G401 (cell line): ENCODE data around the gene SLC12A5. TPM values are rescaled to one million over a fixed set of nuclear protein-coding genes. Genes with fewer than 3 reads are reported as not detected.
A peak's percentile ranks its signal among the peaks of the same experiment; 100 is the strongest.
"Not testable (repeated sequence)": the region's sequence is repeated elsewhere in the genome, so short reads cannot be mapped to it uniquely, and the experiment has no call there.

ENCODE experiments used
- DNase-seq: peaks from one replicate; pipeline ENCODE4 v3.0.0-alpha.2; 2015; ENCODE audit warnings: low spot score
- in situ Hi-C: cut with HindIII; loops from 2 replicates; pipeline ENCODE4 v1.10.0; 2016; ENCODE audit warnings: low sequenced_read_pairs, mixed read lengths
- total RNA-seq: library from RNA; depleted of rRNA; stranded (reverse); fragments of >200 nt; shearing (Covaris generic); gene quantifications from 2 replicates; pipeline ENCODE4 v1.2.3, GENCODE V29; 2014; rRNA removed

The SLC12A5 gene
- total RNA-seq, 1 experiment from 2014 or later, result 0.03 TPM

DNA sequence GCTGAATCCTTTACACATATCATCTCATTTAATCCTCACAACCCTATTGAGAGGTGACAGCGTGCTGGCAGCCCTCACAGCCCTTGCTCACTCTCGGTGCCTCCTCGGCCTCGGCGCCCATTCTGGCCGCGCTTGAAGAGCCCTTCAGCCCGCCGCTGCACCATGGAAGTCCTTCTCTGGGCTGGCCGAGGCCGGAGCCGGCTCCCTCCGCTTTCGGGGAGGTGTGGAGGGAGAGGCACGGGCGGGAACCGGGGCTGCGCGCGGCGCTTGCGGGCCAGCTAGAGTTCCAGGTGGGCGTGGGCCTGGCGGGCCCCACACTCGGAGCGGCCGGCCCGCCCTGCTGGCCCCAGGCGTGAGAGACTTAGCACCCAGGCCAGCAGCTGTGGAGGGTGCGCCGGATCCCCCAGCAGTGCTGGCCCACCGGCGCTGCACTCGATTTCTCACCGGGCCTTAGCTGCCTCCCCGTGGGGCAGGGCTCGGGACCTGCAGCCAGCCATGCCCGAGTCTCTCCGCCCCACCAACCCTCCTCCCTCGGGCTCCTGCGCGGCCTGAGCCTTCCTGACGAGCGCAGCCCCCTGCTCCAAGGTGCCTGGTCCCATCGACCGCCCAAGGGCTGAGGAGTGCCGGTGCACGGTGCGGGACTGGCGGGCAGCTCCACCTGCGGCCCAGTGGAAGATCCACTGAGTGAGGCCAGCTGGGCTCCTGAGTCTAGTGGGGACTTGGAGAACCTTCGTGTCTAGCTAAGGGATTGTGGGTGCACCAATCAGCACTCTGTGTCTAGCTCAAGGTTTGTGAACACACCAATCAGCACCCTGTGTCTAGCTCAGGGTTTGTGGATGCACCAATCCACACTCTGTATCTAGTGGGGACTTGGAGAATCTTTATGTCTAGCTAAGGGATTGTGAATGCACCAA is 62.9 kb downstream of the SLC12A5 start:
- DNase-seq, in situ Hi-C loops: not testable (repeated sequence)

DNA sequence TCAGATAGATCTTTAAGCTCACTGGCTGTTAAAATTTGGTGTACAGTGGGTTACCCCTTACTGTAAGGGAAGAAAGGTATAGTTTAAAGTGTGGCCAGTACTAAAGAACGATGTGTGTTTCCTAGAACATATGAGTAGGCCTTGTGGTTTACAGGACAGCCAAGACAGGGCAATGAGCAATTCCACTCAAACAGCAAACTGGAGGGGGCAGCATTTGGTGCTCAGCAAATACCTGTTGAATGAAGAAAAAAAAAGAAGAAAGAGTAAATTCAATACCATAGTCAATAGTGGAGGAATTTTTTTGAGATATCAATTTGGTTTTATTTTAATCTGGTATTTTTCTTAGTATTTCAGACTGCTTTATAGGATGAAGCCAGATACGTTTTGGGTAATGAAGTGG is 64.5 kb downstream of the SLC12A5 start:
- in situ Hi-C loops, result no loop called here
- no peak for DNase-seq

DNA sequence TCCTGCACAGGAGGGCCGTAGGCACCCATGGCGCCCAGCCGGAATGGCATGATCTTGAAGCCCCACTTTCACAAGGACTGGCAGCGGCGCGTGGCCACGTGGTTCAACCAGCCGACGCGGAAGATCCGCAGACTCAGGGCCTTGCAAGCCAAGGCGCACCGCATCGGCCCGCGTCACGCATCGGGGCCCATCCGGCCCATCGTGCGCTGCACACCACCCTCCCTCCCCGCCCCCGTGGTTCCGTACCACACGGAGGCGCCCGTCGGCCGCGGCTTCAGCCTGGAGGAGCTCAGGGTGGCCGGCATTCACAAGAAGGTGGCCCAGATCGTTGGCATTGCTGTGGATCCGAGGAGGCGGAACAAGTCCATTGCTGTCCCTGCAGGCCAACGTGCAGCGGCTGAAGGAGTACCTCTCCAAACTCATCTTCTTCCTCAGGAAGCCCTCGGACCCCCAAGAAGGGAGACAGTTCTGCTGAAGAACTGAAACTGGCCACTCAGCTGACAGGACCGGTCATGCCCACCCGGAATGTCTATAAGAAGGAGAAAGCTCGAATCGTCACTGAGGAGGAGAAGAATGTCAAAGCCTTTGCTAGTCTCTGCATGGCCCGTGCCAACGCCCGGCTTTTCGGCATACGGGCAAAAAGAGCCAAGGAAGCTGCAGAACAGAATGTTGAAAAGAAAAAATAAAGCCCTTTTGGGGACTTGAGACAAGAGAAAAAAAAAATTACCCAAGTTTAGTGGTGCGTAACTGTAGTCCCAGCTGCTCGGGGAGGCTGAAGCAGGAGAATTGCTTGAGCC is 70.7 kb downstream of the SLC12A5 start:
- peak; percentile 79 for DNase-seq
- in situ Hi-C loops, result no loop called here

DNA sequence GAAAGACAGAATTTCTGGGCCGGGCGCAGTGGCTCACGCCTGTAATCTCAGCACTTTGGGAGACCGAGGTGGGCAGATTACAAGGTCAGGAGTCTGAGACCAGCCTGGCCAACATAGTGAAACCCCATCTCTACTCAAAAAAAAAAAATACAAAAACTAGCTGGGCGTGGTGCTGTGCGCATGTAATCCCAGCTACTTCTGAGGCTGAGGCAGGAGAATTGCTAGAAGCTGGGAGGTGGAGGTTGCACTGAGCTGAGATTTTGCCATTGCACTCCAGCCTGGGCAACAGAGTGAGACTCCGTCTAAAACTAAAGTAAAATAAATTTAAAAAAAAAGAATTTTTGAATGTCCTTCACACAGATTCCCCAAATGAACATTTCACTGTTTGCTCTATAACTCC is 71.4 kb downstream of the SLC12A5 start:
- DNase-seq, in situ Hi-C loops: not testable (repeated sequence)

DNA sequence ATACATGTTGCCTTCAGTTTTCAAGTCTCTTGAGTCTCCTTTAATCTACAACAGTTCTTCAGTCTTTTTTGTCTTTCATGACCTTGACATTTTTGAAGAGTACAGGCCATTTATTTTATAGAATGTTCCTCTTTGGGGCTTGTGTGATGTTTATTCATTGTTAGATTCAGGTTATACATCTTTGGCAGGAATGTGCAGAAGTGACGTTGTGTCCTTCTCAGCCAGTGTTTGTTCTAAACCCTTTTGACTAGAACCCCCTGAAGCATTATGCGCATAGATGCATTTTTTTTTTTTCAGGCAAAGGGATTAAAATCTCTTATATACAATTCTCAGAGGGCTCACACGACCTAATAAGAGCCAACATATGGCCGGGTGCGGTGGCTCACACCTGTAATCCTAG is 72.0 kb downstream of the SLC12A5 start:
- no peak for DNase-seq
- in situ Hi-C loops, result no loop called here

DNA sequence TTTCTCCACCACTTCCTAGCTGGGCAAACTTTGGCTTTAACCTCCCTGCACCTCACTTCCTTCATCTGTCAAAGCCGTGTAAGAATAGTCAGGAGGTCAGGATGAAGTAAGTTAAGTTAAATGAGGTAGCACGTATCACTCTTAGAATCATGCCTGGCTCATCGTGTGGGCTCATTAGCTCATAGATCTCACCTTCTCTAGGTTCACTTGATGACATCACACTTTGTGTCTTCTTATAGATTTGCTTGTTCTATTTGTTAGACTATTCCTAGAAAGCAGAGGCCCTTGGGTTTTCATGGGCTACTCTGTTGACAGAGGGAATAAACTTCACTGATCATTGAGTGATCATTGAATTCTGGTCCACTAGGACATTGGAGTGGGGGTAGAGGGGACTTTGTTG is 72.9 kb downstream of the SLC12A5 start:
- no peak for DNase-seq
- in situ Hi-C loops, result no loop called here

DNA sequence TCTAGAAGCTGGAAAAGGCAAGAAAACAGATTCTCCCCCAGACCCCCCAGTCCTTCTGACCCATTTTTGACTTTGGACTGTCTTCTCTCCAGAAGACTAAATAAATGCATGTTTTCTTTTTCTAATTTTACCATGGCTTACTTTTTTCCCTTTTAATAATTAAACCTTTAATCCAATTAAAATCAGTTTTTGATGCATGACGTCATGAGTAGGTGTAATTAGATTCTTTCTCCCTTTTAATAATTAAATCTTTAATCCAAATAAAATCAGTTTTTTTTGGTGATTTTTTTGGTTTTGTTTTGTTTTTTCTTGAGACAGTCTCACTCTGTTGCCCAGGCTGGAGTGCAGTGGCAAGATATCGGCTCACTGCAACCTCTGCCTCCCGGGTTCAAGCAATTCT is 73.9 kb downstream of the SLC12A5 start:
- no peak for DNase-seq
- in situ Hi-C loops, result no loop called here

DNA sequence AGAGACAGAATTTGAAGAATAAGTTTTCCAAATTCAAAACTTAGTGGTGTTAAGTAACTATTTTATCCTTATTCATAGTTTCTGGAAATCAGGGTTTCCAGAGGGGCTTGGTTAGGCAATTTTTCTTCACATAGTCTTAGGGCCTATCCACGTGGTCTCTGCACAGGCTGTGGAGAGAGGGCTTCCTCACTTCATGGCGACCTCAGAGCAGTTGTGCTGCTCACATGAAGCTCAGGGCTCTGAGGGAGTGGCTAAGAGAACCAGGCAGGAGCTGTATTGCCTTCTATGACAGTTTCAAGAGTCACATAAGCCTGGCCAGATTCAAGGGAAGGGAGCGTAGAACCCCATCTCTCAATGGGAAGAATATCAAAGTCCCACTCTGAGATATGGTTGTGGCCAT is 75.2 kb downstream of the SLC12A5 start:
- no peak for DNase-seq
- in situ Hi-C loops, result no loop called here

DNA sequence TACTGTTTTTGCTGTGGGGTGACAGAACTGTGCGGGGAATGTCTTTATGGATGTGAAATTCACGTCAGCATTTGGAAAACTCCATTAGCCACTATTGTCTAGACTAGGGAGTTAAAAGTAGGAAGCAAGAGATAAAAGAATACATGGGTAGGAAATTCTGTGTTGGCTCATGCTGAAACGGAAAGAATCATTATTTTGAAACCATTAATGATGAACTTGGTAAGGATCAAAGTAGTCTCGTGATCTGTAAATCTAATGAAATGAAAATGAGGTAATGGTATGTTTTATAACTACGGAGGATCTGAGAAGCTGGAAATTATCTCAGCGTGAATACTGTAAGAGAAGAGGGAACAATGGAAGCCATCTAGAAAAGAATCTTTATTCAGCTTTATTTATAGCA is 78.0 kb downstream of the SLC12A5 start:
- no peak for DNase-seq
- in situ Hi-C loops, result no loop called here

DNA sequence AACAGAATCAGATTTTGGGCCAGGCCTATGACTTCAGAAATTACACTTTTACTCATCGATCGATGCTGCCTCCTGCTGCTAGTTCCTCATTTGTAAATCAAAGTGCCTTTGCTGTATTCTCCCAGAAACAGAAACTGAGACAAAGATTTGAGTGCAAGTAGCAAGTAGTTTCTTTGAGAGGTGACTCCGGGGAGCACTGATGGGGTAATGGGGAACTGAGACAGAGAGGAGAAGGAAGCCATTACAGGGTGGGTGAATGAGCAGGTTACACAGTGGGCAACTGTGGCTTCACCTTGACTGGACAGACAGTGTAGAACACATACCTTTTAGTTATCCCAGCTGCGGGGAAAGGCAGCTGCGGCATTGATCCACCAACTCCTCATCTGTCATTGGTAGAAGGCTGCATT is 79.4 kb downstream of the SLC12A5 start:
- DNase-seq, result no peak
- in situ Hi-C loops, result no loop called here

DNA sequence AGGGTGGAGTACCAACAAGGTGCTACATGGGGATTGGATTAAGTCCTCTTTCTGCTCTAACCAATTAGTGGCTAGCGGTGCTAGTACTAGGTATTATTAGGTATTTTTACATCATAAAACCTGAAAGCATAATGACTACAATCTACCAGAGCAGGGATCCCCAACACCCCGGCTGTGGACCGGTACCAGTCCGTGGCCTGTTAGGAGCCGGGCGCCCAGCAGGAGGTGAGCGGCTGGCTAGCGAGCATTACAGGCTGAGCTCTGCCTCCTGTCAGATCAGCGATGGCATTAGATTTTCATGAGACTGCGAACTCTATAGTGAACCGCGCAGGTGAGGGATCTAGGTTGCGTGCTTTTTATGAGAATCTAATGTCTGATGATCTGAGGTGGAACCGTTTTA is 80.0 kb downstream of the SLC12A5 start:
- DNase-seq, result no peak
- in situ Hi-C loops, result no loop called here

Other genes with a start within 250 kb of the SLC12A5 start
- gene WFDC3, start 237.3 kb upstream of the SLC12A5 start, total RNA-seq, result not detected in 2 replicates
- gene DNTTIP1, start 237.3 kb upstream of the SLC12A5 start, total RNA-seq, result 40.4 and 43.3 TPM in 2 replicates
- gene UBE2C, start 216.6 kb upstream of the SLC12A5 start, total RNA-seq, result 75.4 and 83.0 TPM in 2 replicates
- gene TNNC2, start 201.9 kb upstream of the SLC12A5 start, total RNA-seq, result 1.3 and 1.8 TPM in 2 replicates
- 26.5 and 45.6 TPM in 2 replicates for gene SNX21, start 195.4 kb upstream of the SLC12A5 start, total RNA-seq
- 32.4 and 43.3 TPM in 2 replicates for gene ACOT8, start 171.8 kb upstream of the SLC12A5 start, total RNA-seq
- gene ZSWIM3, start 171.6 kb upstream of the SLC12A5 start, total RNA-seq, result 2.9 and 4.9 TPM in 2 replicates
- 9.6 and 11.3 TPM in 2 replicates for gene ZSWIM1, start 148.0 kb upstream of the SLC12A5 start, total RNA-seq
- gene SPATA25, start 141.6 kb upstream of the SLC12A5 start, total RNA-seq, result 1.0 TPM in 1 of 2 replicates, not detected in the other
- 6.6 and 7.0 TPM in 2 replicates for gene NEURL2, start 138.0 kb upstream of the SLC12A5 start, total RNA-seq
- gene CTSA, start 137.9 kb upstream of the SLC12A5 start, total RNA-seq, result 20.7 and 28.9 TPM in 2 replicates
- 129 and 156 TPM in 2 replicates for gene PLTP, start 117.1 kb upstream of the SLC12A5 start, total RNA-seq
- gene PCIF1, start 94.5 kb upstream of the SLC12A5 start, total RNA-seq, result 11.6 and 17.7 TPM in 2 replicates
- 7.2 and 11.1 TPM in 2 replicates for gene ZNF335, start 57.0 kb upstream of the SLC12A5 start, total RNA-seq
- gene MMP9, start 20.3 kb upstream of the SLC12A5 start, total RNA-seq, result not detected in 2 replicates
- gene NCOA5, start 60.7 kb downstream of the SLC12A5 start, total RNA-seq, result 7.4 and 13.7 TPM in 2 replicates
- gene CD40, start 89.1 kb downstream of the SLC12A5 start, total RNA-seq, result 0.10 TPM in 1 of 2 replicates, not detected in the other